T-helper 2 cell treated with Interferon-gamma antibody and Interleukin-4, amounts not matched to agents 100 ng/mL and 5 ng/mL, for 36 hours (primary cell): ENCODE measurements around the gene RAB3IL1. TPM values are rescaled to one million over a fixed set of nuclear protein-coding genes. Genes with fewer than 3 reads are reported as not detected.

Experiments
- intact Hi-C: fragments of 100-400 bp; cut with micrococcal nuclease; formaldehyde crosslinking; loops from one replicate; pipeline ENCODE4 v1.15.1; 2023
- total RNA-seq: library from RNA; stranded (reverse); gene quantifications from 2 replicates; pipeline ENCODE4 v1.2.3, GENCODE V29; 2022

The RAB3IL1 gene
- not detected in 2 replicates for total RNA-seq

- intact Hi-C loops, result no loop called here
Measured at GRCh38 chr11:61917334-61918109, at the start of gene RAB3IL1. RAB3IL1 (minus strand) TSS chr11:61917566; CDS start chr11:61917367, 199 bp downstream.

- intact Hi-C loops, result loop anchor here (1.0 to 5.0 kb wide), 5 partner anchors 59 to 174 kb away; partner anchors contain the start of genes FADS1, FEN1 and TMEM258
Measured at GRCh38 chr11:61966734-61967115, 49.4 kb upstream of the RAB3IL1 start.

- intact Hi-C loops, result loop anchor here (5.0 kb wide), 2 partner anchors 147 to 172 kb away; partner anchors contain the start of genes FADS1, FEN1 and TMEM258
Measured at GRCh38 chr11:61964666-61965271, 47.4 kb upstream of the RAB3IL1 start.

GRCh38 chr11:61964058-61964665, 46.8 kb upstream of the RAB3IL1 start:
- intact Hi-C loops, result no loop called here

GRCh38 chr11:61963282-61964057, 46.1 kb upstream of the RAB3IL1 start:
- intact Hi-C loops, result no loop called here

- intact Hi-C loops, result no loop called here
Measured at GRCh38 chr11:61963016-61963281, 45.6 kb upstream of the RAB3IL1 start.

GRCh38 chr11:61962213-61963015, 45.0 kb upstream of the RAB3IL1 start:
- intact Hi-C loops, result no loop called here

GRCh38 chr11:61961570-61962212, 44.3 kb upstream of the RAB3IL1 start:
- intact Hi-C loops, result no loop called here

- intact Hi-C loops, result no loop called here
Measured at GRCh38 chr11:61960532-61960931, 43.2 kb upstream of the RAB3IL1 start.

- intact Hi-C loops, result no loop called here
Measured at GRCh38 chr11:61959678-61960077, 42.3 kb upstream of the RAB3IL1 start.

- intact Hi-C loops, result no loop called here
Measured at GRCh38 chr11:61959114-61959513, 41.7 kb upstream of the RAB3IL1 start.

GRCh38 chr11:61958590-61958989, 41.2 kb upstream of the RAB3IL1 start:
- intact Hi-C loops, result no loop called here

- intact Hi-C loops, result no loop called here
Measured at GRCh38 chr11:61957021-61957770, 39.8 kb upstream of the RAB3IL1 start.

GRCh38 chr11:61956191-61957020, 39.0 kb upstream of the RAB3IL1 start:
- intact Hi-C loops, result no loop called here

- intact Hi-C loops, result no loop called here
Measured at GRCh38 chr11:61955422-61956135, 38.2 kb upstream of the RAB3IL1 start.

GRCh38 chr11:61954851-61955421, 37.6 kb upstream of the RAB3IL1 start:
- intact Hi-C loops, result no loop called here

GRCh38 chr11:61954106-61954850, 36.9 kb upstream of the RAB3IL1 start:
- intact Hi-C loops, result no loop called here
